ENCODE data around the gene PIK3R1. TPM values are rescaled to one million over a fixed set of nuclear protein-coding genes. Genes with fewer than 3 reads are reported as not detected.

Gene PIK3R1
- polyA plus RNA-seq, 1 experiment, result 7.6 TPM

- ChIA-PET POLR2A (interaction anchor here (2.1 kb wide), 1 partner anchor 10 kb away, joined by 11 read pairs; the partner anchor contains the start of gene PIK3R1), CTCF (interaction anchor here (0.5 to 3.9 kb wide), 3 partner anchors 9 to 1159 kb away, joined by 3 to 15 read pairs (median 3); partner anchors contain the start of gene PIK3R1)
- H3K27ac ChIP-seq (ENCODE audit: low read depth, low read length), result no peak overlapping the region
- no peak for TF ChIP-seq CTCF (IDR thresholded peaks at IDR 0.05; ENCODE audit: low read depth, low read length)
- DNase-seq (ENCODE audit: low read depth, low spot score), result peak; percentile 51
- no peak overlapping the region for H3K4me3 ChIP-seq (ENCODE audit: low read depth, low read length)
- H3K9me3 ChIP-seq (ENCODE audit: control insufficient read depth, insufficient read depth, low read length), result no peaks in the 10 kb centered on the region
- no peaks in the 10 kb centered on the region for H3K27me3 ChIP-seq (ENCODE audit: control insufficient read depth, insufficient read depth, low read length)
Measured at GRCh38 chr5:68225188-68225910, 9.8 kb downstream of the PIK3R1 start.

GRCh38 chr5:68225911-68226545 lies 10.5 kb downstream of the PIK3R1 start:
- TF ChIP-seq CTCF (IDR thresholded peaks at IDR 0.05; ENCODE audit: low read depth, low read length), result no peak
- ChIA-PET POLR2A (no interaction called here), CTCF (interaction anchor here (3.9 kb wide), 1 partner anchor 10 kb away, joined by 15 read pairs; the partner anchor contains the start of gene PIK3R1)
- Histone ChIP-seq H3K4me3 (ENCODE audit: low read depth, low read length) (no peak overlapping the region), H3K27ac (ENCODE audit: low read depth, low read length) (no peak overlapping the region), H3K9me3 (ENCODE audit: control insufficient read depth, insufficient read depth, low read length) (no peaks in the 10 kb centered on the region), H3K27me3 (ENCODE audit: control insufficient read depth, insufficient read depth, low read length) (no peaks in the 10 kb centered on the region)
- DNase-seq (ENCODE audit: low read depth, low spot score), result no peak

- Histone ChIP-seq H3K27ac (ENCODE audit: low read depth, low read length) (no peak overlapping the region), H3K27me3 (ENCODE audit: control insufficient read depth, insufficient read depth, low read length) (no peaks in the 10 kb centered on the region), H3K9me3 (ENCODE audit: control insufficient read depth, insufficient read depth, low read length) (no peaks in the 10 kb centered on the region), H3K4me3 (ENCODE audit: low read depth, low read length) (no peak overlapping the region)
- CTCF ChIA-PET, result interaction anchor here (3.9 kb wide), 1 partner anchor 11 kb away, joined by 15 read pairs; the partner anchor contains the start of gene PIK3R1
- POLR2A ChIA-PET, result no interaction called here
- TF ChIP-seq CTCF (IDR thresholded peaks at IDR 0.05; ENCODE audit: low read depth, low read length), result no peak
- no peak for DNase-seq (ENCODE audit: low read depth, low spot score)
Measured at GRCh38 chr5:68226546-68227073, 11.1 kb downstream of the PIK3R1 start.

GRCh38 chr5:68227532-68228160 lies 12.1 kb downstream of the PIK3R1 start:
- Histone ChIP-seq H3K27ac (ENCODE audit: low read depth, low read length) (no peak overlapping the region), H3K27me3 (ENCODE audit: control insufficient read depth, insufficient read depth, low read length) (no peaks in the 10 kb centered on the region), H3K9me3 (ENCODE audit: control insufficient read depth, insufficient read depth, low read length) (no peaks in the 10 kb centered on the region), H3K4me3 (ENCODE audit: low read depth, low read length) (no peak overlapping the region)
- no peak for TF ChIP-seq CTCF (IDR thresholded peaks at IDR 0.05; ENCODE audit: low read depth, low read length)
- CTCF ChIA-PET, result no interaction called here
- POLR2A ChIA-PET, result no interaction called here
- no peak for DNase-seq (ENCODE audit: low read depth, low spot score)

Measured in AG04450 (cell line).